ENCODE results near the gene LDLRAD3. TPM values are rescaled to one million over a fixed set of nuclear protein-coding genes. Genes with fewer than 3 reads are reported as not detected.

Gene LDLRAD3
- polyA plus RNA-seq, 1 of the 3 experiments (the other 2 are of a cell fraction) = 10.6 TPM

GRCh38 chr11:36212564-36213392 lies 268.9 kb downstream of the LDLRAD3 start (continued):
- TF ChIP-seq ZBTB33 (IDR thresholded peaks at IDR 0.05; ENCODE audit: borderline replicate concordance, low read depth) (no peak), CTCF (IDR thresholded peaks at IDR 0.05) (no peak), USF2 (IDR thresholded peaks at IDR 0.05; ENCODE audit: borderline replicate concordance, low read depth, low read length) (no peak)

- H3K4me1 ChIP-seq (ENCODE audit: control insufficient read depth in 1 of 2, insufficient read depth in 2 of 2, low read depth in 1 of 2, low read length in 1 of 2) = peaks cover 0 to 8% of the 10 kb centered on the region in 2 experiments; a peak in 1 of 4 replicates
- DNase-seq = no peak
- TF ChIP-seq FOXM1 (IDR thresholded peaks at IDR 0.05; ENCODE audit: low read depth) = no peak
- TF ChIP-seq JUND (IDR thresholded peaks at IDR 0.05) = no peak
- no peak for TF ChIP-seq YY1 (IDR thresholded peaks at IDR 0.05; ENCODE audit: low read depth)
- no peak for TF ChIP-seq EZH2phosphoT487 (IDR thresholded peaks at IDR 0.05; ENCODE audit: borderline replicate concordance, low read depth)
- TF ChIP-seq MAX (IDR thresholded peaks at IDR 0.05; ENCODE audit: low read depth) = no peak
- WGBS (ENCODE audit: low lambda C conversion rate) = 99% methylated on average over 7 of the region's 7 CpGs
- H3K4me3 ChIP-seq (ENCODE audit: low read depth in 2 of 2, low read length in 1 of 2) = no peak overlapping the region
- H3K36me3 ChIP-seq (replicated peaks in 1 of 2; ENCODE audit: control insufficient read depth in 1 of 2, insufficient read depth in 2 of 2, low read length in 1 of 2) = no peaks in the 10 kb centered on the region
- H2AFZ ChIP-seq (ENCODE audit: low read depth) = no peak overlapping the region
- no peak overlapping the region for H3K4me2 ChIP-seq
- H3K79me2 ChIP-seq (ENCODE audit: insufficient read depth) = no peaks in the 10 kb centered on the region
- H3K9me2 ChIP-seq = no peaks in the 10 kb centered on the region
- no peak overlapping the region for H3K9ac ChIP-seq
- H3K9me3 ChIP-seq = no peaks in the 10 kb centered on the region
- no peaks in the 10 kb centered on the region for H3K27me3 ChIP-seq (ENCODE audit: insufficient read depth)
- H4K20me1 ChIP-seq (ENCODE audit: insufficient read depth) = no peaks in the 10 kb centered on the region
- H3K27ac ChIP-seq (ENCODE audit: low read depth in 2 of 2, low read length in 1 of 2) = no peak overlapping the region
- POLR2A ChIA-PET = no interaction called here
- CTCF ChIA-PET = interaction anchor here (1.0 to 1.7 kb wide), 4 partner anchors 8 to 265 kb away, joined by 3 to 5 read pairs (median 4); no protein-coding TSS in a partner anchor
- H3F3A ChIP-seq (replicated peaks; ENCODE audit: insufficient read depth) = no peaks in the 10 kb centered on the region
Observed at GRCh38 chr11:36213393-36213840, 269.6 kb downstream of the LDLRAD3 start.

All from SK-N-SH (cell line).